ENCODE measurements around the gene COL9A2. TPM values are rescaled to one million over a fixed set of nuclear protein-coding genes. Genes with fewer than 3 reads are reported as not detected.
"Not testable (repeated sequence)": the region's sequence is repeated elsewhere in the genome, so short reads cannot be mapped to it uniquely, and the experiment has no call there.

The COL9A2 gene
- total RNA-seq, 3 donors from 2014 or later, result 3.4 to 11.2 (median 4.8) TPM

DNA sequence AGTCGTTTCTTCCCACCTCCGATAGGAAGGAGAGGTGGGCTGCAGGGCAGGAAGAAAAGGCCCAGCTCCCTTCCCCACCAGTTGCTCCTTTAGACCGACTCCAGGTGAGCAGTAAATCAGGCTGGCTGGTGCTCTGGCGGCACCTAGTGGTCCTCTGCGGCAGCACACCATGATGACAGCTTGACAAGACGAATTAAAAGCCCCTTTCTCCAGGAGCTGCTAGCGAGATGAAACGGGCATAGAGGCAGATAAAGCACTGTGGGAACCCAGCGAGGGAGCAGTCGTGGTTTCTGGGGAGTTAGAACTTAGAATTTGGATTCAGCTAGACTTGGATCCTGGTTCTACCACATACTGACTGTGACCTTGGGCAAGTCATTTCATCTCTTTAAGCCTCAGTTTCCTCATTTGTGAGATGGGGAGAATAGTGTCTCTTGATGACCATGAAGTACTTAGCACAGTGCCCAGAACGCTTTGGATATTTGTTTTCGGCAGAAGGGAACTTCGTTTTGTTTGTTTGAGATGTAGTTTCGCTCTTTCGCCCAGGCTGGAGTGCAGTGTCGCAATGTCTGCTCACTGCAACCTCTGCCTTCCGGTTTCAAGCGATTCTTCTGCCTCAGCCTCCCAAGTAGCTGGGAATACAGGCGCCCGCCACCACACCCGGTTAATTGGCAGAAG lies 21.8 kb upstream of the COL9A2 start:
- Histone ChIP-seq H3K9me3 (no peaks in the 10 kb centered on the region), H3K36me3 (ENCODE audit: low read depth) (no peaks in the 10 kb centered on the region), H3K4me3 (no peak overlapping the region), H3K4me1 (ENCODE audit: low read depth) (no peaks in the 10 kb centered on the region)
- TF ChIP-seq, protein P1, sequence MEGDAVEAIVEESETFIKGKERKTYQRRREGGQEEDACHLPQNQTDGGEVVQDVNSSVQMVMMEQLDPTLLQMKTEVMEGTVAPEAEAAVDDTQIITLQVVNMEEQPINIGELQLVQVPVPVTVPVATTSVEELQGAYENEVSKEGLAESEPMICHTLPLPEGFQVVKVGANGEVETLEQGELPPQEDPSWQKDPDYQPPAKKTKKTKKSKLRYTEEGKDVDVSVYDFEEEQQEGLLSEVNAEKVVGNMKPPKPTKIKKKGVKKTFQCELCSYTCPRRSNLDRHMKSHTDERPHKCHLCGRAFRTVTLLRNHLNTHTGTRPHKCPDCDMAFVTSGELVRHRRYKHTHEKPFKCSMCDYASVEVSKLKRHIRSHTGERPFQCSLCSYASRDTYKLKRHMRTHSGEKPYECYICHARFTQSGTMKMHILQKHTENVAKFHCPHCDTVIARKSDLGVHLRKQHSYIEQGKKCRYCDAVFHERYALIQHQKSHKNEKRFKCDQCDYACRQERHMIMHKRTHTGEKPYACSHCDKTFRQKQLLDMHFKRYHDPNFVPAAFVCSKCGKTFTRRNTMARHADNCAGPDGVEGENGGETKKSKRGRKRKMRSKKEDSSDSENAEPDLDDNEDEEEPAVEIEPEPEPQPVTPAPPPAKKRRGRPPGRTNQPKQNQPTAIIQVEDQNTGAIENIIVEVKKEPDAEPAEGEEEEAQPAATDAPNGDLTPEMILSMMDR (IDR thresholded peaks at IDR 0.05), result peak; percentile 97
- intact Hi-C loops (cut with DNase I, micrococcal nuclease), result loop anchor here (2.0 to 10.0 kb wide), 2 partner anchors 186 to 194 kb away; no protein-coding TSS in a partner anchor
- peak; percentile 95 for ATAC-seq
- DNase-seq, result peak; percentile 85 to 92 (median 92)

DNA sequence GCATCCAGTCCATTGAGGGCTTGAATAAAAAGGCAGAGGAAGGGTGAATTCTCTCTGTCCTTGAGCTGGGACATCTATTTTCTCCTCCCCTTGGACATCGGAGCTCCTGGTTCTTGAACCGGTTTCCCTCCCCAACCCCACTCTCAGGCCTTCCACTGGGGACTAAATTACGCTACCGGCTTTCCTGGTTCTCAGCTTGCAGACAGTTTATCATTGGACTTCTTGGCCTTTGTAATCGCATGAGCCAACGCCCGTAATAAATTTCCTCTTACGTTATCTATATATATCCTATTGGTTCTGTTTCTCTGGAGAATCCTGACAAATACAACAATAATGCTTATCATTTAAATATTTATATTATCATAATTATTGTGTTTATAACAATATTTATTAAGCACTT lies 20.4 kb upstream of the COL9A2 start:
- DNase-seq (no peak), ATAC-seq (peak; percentile 71)
- TF ChIP-seq, protein P1 (IDR thresholded peaks at IDR 0.05), result no peak
- Histone ChIP-seq H3K4me3 (no peak overlapping the region), H3K9me3 (no peaks in the 10 kb centered on the region), H3K36me3 (ENCODE audit: low read depth) (no peaks in the 10 kb centered on the region), H3K4me1 (ENCODE audit: low read depth) (no peaks in the 10 kb centered on the region)
- intact Hi-C loops (cut with DNase I, micrococcal nuclease), result loop anchor here in 1 of 2 donors (10.0 kb wide), 1 partner anchor 193 kb away; no protein-coding TSS in a partner anchor

DNA sequence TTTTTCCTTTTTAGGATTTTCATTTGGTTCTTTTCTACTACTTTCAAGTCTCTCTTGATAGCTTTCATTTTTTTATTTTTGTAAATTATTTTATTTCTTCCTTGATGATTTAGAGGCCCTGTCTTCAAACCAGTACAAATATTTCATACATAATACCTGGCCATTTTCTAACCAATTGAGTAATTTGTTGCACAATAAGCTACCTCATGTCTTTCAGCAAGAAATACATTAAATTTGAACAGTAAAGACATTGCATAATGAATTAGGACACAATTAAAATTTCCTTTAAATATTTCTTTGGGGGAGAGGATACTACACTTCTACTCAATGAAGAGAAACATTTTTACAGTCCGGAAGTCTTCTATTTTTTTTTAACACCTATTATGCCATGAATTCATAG lies 15.6 kb upstream of the COL9A2 start:
- no peaks in the 10 kb centered on the region for H3K4me1 ChIP-seq (ENCODE audit: low read depth)
- ATAC-seq (no peak), DNase-seq (no peak)
- H3K9me3 ChIP-seq, result peaks cover 4% of the 10 kb centered on the region
- H3K36me3 ChIP-seq (ENCODE audit: low read depth), result no peaks in the 10 kb centered on the region
- TF ChIP-seq, protein P1 (IDR thresholded peaks at IDR 0.05), result no peak
- intact Hi-C loops (cut with DNase I, micrococcal nuclease), result loop anchor here in 1 of 2 donors (10.0 kb wide), 1 partner anchor 188 kb away; no protein-coding TSS in a partner anchor
- no peak overlapping the region for H3K4me3 ChIP-seq

DNA sequence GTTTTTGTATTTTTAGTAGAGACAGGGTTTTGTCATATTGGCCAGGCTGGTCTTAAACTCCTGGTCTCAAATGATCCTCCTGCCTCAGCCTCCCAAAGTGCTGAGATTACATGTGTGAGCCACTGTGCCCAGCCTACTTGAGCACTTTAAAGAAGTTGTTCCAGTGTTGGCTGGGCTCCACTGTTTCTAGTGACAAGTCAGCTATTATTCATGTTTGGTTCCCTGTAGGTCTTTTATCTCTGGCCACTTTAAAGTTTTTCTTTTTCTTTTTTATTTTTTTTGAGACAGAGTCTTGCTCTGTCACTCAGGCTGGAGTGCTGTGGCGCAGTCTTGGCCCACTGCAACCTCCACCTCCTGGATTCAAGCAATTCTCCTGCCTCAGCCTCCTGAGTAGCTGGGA lies 14.3 kb upstream of the COL9A2 start:
- intact Hi-C loops (cut with DNase I, micrococcal nuclease), result loop anchor here in 1 of 2 donors (10.0 kb wide), 1 partner anchor 187 kb away; no protein-coding TSS in a partner anchor
- H3K4me3 ChIP-seq; ATAC-seq; DNase-seq; H3K9me3 ChIP-seq; H3K36me3 ChIP-seq (ENCODE audit: low read depth); H3K4me1 ChIP-seq (ENCODE audit: low read depth): not testable (repeated sequence)

DNA sequence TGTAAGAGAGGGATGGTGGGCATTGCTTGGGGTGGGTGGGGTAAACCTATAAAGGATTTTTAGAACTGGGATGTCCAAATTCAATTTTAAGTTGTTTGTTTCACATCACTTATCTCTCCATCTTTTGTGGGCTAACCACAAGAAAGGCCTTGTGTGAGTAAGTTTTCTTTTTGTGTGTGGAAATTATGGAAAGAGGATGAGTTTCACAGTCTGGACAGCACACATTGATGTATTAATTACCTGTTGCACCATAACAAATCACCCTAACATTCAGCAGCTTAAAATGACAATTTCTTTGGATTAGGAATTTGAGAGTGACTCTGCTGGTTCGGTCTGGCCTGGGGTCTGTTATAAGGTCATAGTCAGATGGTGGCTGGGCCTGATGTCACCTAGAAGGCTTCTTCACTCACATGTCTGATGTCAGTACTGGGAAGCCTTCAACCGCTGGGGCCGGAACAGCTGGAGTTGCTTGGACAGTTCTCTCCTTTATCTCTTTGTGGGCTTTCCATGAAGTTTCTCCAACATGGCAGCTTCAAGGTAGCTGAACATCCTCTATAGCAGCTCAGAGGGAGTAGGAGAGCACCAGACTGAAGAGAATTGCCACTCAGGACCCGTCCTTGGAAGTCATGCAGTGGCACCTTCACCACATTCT lies 2.0 kb upstream of the COL9A2 start:
- peaks cover 19% of the 10 kb centered on the region for H3K4me1 ChIP-seq (ENCODE audit: low read depth)
- no peak overlapping the region for H3K4me3 ChIP-seq
- ATAC-seq (no peak), DNase-seq (no peak)
- H3K36me3 ChIP-seq (ENCODE audit: low read depth), result no peaks in the 10 kb centered on the region
- TF ChIP-seq, protein P1 (IDR thresholded peaks at IDR 0.05), result no peak
- H3K9me3 ChIP-seq, result no peaks in the 10 kb centered on the region
- intact Hi-C loops (cut with DNase I, micrococcal nuclease), result no loop called here

DNA sequence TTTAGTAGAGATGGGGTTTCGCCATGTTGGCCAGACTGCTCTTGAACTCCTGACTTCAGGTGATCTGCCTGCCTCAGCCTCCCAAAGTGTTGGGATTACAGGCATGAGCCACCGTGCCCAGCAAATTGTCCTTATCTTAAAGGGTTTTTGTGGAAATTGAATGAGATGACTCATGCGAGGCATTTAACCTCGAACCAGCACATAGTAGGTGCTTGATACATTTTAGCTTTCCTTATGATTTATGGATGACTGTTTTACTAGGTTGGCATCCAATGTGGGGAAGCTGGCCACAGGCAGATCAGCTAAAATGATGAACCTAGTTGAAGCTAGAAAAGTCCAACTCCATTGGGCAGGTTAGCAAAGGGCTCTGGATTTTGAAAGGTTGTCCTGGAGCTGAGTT lies 1.4 kb upstream of the COL9A2 start:
- TF ChIP-seq, protein P1 (IDR thresholded peaks at IDR 0.05), result no peak
- ATAC-seq, result no peak
- H3K4me1 ChIP-seq (ENCODE audit: low read depth), result peaks cover 19% of the 10 kb centered on the region

More for the DNA sequence above, 1.4 kb upstream of the COL9A2 start:
- DNase-seq, result no peak
- no peaks in the 10 kb centered on the region for H3K9me3 ChIP-seq
- intact Hi-C loops (cut with DNase I, micrococcal nuclease), result no loop called here
- no peak overlapping the region for H3K4me3 ChIP-seq
- H3K36me3 ChIP-seq (ENCODE audit: low read depth), result no peaks in the 10 kb centered on the region
